HG03439 (cell line): ENCODE results near the gene NID1.

Experiments
- ATAC-seq: cut with Tn5 transposase; IDR thresholded peaks from one replicate; pipeline ENCODE4 v1.9.1; 2021; ENCODE audit warnings: mild to moderate bottlenecking, moderate library complexity; ENCODE audit not compliant: unreplicated experiment

Gene NID1

DNA sequence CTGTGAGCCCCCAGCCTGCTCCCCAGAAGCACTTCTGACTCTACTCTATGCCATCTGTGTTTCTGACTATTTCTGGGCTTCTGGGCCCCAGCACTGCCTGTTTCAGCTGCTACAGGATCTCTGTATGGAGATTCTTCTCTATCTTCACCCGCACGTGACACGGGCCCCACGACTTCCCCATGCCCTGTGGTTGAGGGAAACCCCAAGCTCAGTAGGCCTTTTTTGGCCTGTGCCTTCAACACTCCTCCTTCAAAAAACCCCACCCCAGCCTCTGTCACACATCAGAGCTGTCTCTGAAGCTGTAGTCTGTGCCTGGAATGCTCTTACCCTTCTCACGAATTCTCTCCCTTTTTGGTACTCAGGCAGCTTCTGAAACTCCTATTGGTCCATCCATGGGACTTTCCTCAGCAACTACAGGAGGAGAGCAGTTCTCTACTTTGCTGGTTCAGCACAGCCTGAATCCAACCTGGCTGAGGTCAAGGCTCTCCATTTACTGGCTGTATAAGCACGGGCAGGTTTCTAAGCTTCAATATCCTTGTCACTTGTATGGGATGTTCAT, 2.0 kb upstream of the NID1 start:
- peak; percentile 84 for ATAC-seq

DNA sequence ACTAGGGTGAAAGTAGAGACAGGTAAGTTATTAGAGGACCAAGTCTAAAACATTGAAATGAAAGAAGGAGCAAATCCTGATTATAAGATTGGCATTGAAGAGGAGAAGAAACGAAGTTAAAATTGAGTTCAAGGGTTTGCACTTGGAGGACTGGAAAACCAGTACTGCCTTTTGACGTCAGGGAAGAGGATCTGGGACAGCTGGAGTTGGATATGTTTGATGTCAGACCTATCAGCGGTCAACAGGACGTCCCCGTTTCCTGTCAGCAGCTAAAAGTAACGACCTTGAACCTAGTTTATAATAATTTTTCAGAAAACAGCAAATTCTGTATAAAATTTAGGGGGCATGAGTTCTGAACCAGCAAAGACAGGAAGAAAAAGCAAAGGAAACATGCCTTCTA, 1.2 kb upstream of the NID1 start:
- ATAC-seq = no peak

DNA sequence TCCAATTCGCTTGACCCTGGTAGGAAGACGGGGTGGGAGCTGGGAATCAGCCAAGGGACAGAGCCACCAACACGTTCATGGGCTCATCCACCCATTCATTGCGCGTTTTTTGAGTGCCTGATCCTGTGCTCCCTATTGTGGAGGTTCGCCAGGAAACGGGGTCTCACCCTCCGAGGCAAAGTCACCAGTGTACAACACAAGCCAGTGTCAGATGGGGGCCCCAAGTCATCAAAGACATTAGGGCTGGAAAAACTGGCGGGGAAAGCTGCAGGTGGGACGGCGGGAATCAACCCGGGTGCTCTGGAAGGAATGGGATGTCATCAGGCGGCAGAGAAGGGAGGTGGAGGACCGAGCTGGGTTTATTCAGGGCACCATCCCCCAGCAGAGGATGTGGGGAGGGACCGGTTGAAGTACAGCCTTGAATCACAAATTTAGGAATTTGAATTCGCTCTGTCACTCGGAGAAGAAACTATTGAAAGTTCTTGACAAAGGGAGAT, 667 bp upstream of the NID1 start:
- no peak for ATAC-seq

DNA sequence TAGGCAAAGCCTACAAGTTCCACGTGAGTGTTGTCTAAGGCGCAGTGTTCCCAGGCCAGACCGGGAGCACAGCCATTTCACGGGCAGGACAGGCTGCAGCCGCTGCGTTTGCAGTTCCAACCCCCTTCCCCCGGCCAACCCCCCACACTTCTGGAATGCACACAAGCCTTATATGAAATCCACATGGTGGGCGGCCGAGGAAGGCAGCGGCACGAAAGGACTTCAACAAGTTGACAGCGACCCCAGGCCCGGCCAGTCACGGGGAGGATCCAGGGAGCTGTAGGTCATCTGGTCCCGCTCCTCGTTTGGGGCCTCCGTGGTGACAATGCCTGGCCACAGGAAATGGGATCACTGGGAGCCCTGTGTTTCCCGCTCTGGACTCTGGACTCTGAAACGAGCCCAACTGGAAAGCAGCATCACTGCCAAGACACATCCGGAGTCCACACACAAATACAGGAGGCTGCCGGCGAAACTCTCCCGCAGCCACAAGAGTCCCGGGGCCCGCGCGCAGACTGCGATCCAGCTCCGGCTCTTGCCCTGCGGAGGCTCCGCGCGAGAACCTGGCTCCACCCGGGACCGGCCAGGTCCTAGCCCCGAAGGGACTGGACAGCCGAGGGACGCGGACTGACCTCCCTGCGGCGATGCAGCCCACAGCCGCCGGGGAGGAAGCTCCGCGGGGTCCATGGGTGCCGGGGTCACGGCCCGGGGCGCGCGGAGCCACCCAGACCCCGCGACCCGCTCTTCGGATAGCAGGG, 794 bp downstream of the NID1 start:
- ATAC-seq = no peak

DNA sequence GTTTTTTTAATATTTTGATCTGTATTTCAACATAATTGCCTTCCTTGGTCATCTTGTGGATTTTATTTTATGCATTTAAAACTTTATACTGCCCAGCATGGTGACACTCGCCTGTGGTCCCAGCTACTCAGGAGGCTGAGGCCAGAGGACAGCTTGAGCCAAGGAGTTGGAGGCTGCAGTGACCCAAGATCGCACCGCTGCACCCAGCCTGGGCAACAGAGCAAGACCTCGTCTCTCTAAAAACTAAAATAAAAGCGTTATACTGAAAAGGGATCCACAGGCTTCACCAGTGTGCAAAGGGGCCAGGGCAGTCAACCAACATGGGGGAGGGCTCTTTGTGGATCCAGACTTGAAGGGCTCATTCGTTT, 1.4 kb downstream of the NID1 start:
- no peak for ATAC-seq

- ATAC-seq = no peak
These were observed 4.6 kb downstream of the NID1 start for GRCh38 chr1:236060286-236060685.

DNA sequence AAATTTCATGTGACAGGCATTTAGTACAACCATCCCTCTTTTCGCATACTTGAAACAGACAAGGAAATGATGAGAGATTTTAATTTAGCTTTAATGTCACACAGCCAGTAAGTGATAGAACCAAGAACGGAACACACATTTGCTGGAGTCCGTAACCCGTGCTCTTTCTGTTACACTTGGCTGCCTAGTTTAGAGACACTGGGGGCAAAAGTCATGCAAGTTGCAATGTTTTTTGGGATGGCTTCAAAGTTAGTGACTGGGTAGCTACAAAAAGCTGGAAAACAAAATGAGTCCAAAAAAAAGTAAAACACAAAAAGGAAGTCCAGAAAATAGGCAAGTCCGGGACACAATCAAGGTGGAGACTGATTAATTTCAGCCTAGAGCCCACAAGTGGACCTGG, 5.9 kb downstream of the NID1 start:
- no peak for ATAC-seq

DNA sequence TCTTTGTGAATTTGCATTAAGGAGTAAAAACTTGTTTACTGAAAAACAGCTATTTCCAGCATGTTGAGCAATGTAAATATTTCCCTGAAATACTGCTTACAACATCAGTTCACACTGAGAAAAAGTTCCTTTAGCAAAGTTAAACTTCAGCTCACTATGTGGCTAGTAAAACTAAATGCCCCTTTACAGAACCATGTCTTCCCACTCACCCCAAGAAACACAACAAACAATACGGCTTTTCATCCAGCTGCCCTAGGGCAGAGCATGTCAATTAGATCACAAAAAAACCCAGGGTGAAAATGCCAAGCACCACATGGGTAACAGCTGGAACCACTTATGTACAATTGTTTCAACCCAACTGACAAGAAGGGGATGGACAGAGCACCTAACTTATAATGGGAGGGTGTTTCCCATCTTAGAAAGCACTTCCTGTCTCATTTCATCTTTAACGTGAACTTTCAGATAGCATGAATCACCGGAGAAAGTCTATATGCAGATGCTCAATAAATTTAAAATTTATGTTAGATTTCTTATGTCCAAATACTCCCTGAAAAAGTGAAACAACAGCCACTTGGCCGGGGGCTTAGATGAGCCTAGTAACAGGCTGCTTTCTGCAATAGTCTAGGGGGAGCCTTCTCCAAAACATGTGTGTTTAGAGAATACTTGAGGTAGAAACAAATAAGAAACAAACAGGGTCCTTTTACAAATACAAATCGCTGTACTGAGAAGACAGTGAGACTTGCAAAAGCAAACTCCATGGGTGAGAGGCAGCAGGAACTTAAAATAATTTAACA, 6.6 kb downstream of the NID1 start:
- ATAC-seq = no peak

GRCh38 chr1:236057546-236057945, 7.3 kb downstream of the NID1 start:
- ATAC-seq = no peak

DNA sequence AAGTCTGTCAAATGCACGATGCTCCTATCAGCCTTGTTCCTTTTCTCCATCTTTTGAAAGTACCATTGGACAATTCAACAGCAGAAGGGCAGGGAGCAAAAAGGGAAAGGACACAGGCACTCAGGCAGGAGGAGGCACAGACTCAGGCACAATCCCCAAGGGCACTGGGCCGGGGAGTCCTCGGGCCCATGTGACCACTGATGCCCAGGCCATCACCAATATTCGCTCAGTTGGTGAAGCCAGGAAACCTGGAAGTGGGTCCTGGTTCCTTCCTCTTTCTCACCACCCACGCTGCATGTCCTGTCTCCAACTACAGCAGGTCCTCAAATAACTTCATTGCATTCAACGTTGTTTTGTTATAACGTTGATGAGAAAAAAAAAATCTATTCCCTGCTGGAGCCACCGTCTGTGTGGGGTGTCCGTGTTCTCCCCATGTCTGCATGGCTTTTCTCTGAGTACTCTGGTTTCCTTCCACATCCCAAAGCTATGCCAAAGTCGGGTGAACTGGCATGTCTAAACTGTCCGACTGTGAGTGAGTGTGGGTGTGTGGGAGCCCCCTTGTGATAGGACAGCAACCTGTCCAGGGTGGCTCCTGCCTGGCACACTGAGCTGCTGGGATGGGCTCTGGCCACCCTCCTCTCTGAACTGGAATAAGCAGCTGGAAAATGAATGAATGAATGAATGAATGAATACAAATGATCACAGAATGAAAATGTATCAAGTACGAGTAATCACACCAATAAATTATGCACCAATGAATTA, 12.5 kb downstream of the NID1 start:
- no peak for ATAC-seq

- no peak for ATAC-seq
These were observed 13.6 kb downstream of the NID1 start for GRCh38 chr1:236051242-236051791.

DNA sequence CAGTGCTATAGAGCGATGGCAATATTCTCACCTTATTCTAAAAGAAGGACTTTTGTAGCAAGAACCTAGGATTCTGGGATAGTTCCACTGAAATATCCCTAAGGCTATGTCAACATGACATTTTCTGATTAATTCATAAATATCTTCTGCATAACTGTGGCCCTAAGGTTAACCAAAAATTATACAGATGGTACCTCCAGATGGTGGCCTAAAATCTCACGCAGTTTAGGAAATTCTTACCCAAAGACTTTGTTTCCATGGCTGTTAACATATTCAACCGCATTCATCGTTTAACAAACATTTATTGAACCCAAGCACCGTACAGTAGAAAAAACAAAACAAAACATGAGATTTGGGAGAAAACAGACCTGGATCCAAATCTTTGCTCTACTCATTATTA, 19.1 kb downstream of the NID1 start:
- ATAC-seq = no peak

GRCh38 chr1:236044341-236044740, 20.5 kb downstream of the NID1 start:
- no peak for ATAC-seq

DNA sequence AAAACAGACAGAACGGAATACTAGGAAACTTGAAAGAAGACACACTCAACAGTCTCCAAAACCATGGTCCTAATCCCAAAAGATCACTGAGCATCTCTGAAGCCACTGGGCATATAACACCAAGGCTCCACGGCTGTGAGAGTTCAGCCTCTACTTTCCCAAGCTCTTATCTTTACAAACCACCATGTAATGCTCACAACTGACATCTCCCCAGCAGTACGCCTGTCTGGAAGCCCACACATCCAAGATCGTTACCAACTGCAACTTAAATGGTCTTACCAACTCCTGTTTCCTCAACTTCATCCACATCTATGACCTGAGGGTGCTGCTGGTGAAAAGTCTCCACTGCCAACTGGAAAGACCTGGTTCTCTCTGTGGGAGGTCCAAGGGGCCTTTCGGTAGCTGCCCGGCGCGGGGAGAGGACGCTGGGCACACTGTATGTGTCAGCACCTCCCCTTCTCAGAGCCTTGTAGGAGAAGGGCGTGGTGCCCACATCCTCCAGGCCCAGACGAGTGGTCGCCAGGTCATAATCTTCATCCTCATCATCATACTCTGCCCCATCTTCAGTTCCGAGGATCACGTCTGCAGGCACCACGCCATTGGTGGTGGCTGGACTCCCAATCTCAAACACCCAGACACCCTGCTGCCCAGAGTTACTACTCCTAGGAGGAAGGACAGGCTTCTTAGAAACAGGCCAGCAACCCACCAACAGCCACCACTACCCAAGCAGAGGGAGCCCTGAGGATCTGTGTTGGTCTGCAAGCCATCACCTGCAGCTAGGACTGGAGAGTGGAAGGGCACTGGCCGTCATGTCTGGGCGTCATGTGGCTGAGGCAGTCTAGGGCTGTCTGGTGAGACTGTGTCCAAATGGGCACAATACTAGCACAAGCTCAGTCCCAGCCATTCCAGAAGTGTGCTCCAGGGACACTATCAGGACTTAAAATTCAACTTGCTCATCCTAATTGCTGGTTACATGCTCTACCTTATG, 23.0 kb downstream of the NID1 start:
- no peak for ATAC-seq

- ATAC-seq = no peak
These were observed 24.9 kb downstream of the NID1 start for GRCh38 chr1:236039740-236040685.

GRCh38 chr1:236038034-236038433, 26.9 kb downstream of the NID1 start:
- no peak for ATAC-seq

DNA sequence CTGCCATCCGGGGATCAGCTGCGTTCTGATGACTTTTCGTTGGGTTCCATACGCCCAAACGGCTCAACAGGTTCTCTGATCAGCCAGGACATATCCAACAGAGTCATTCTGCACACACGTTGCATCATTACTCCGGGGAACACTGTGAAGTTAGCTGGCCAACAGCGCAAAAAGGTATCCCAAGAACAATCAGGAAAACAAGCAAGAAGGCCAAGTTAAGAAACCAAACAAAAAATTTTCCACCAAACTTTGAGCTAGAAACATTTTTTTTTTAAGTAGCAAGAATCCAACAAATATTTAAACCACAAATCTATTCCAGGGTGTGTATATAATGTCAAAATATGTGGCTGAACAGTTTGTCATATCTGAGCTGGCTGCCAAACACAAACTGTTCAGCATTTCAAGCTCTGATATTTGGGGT, 29.2 kb downstream of the NID1 start:
- no peak for ATAC-seq

- ATAC-seq = no peak
These were observed 31.6 kb downstream of the NID1 start for GRCh38 chr1:236033336-236033735.

- no peak for ATAC-seq
These were observed 34.4 kb downstream of the NID1 start for GRCh38 chr1:236030534-236030933.
